Smooth muscle cell (in vitro differentiated cells): ENCODE measurements around the gene CTIF. TPM values are rescaled to one million over a fixed set of nuclear protein-coding genes. Genes with fewer than 3 reads are reported as not detected.
A peak's percentile ranks its signal among the peaks of the same experiment; 100 is the strongest.

Source experiments
- DNase-seq: peaks from one replicate; lab custom pipeline; 2025; ENCODE audit not compliant: unreplicated experiment; lab: John Stamatoyannopoulos, UW
- H2AFZ ChIP-seq: fragments of 200-600 bp; sonication (generic); 2 replicates; pipeline ENCODE4 v1.6.0; 2016; ENCODE audit warnings: antibody characterized with exemption, low read depth, mild to moderate bottlenecking
- H3F3A ChIP-seq: fragments of 200-600 bp; sonication (generic); 2 replicates; pipeline ENCODE4 v1.6.0; 2017; ENCODE audit warnings: antibody characterized with exemption, low read depth
- H3K27ac ChIP-seq: fragments of 200-600 bp; sonication (generic); 2 replicates; pipeline ENCODE4 v1.5.1; 2016; ENCODE audit warnings: low read depth, mild to moderate bottlenecking
- H3K27me3 ChIP-seq: fragments of 200-600 bp; sonication (generic); 2 replicates; pipeline ENCODE4 v1.6.1; 2016; ENCODE audit warnings: low read depth, mild to moderate bottlenecking
- H3K36me3 ChIP-seq: fragments of 200-600 bp; sonication (generic); 2 replicates; pipeline ENCODE4 v1.5.1; 2016; ENCODE audit warnings: low read depth
- H3K4me1 ChIP-seq: fragments of 200-600 bp; sonication (generic); 2 replicates; pipeline ENCODE4 v1.5.1; 2016; ENCODE audit warnings: low read depth
- H3K4me2 ChIP-seq: fragments of 200-600 bp; sonication (generic); 2 replicates; pipeline ENCODE4 v1.6.0; 2016; ENCODE audit warnings: mild to moderate bottlenecking
- H3K4me3 ChIP-seq: fragments of 200-600 bp; sonication (generic); 2 replicates; pipeline ENCODE4 v1.5.1; 2016; ENCODE audit warnings: mild to moderate bottlenecking
- H3K79me2 ChIP-seq: fragments of 200-600 bp; sonication (generic); 2 replicates; pipeline ENCODE4 v1.6.0; 2016; ENCODE audit warnings: low read depth, mild to moderate bottlenecking
- H3K9ac ChIP-seq: fragments of 200-600 bp; sonication (generic); 2 replicates; pipeline ENCODE4 v1.6.0; 2016; ENCODE audit warnings: low read depth
- H3K9me3 ChIP-seq: fragments of 200-600 bp; sonication (generic); replicated peaks from 2 replicates; pipeline ENCODE4 v1.5.1; 2016; ENCODE audit warnings: low read depth
- H4K20me1 ChIP-seq: fragments of 200-600 bp; sonication (generic); 2 replicates; pipeline ENCODE4 v1.6.0; 2016; ENCODE audit warnings: low read depth
- WGBS: methylation state at CpG from one replicate; pipeline ENCODE4 v1.1.7; 2016; ENCODE audit warnings: low lambda C conversion rate; 5-methylcytosine and 5-hydroxymethylcytosine counted together
- polyA plus RNA-seq: library from polyadenylated mRNA; unstranded; fragments of >200 nt; fragmentation: Nextera tagmentation; extraction: Ambion mirVana; gene quantifications from 2 replicates; pipeline ENCODE4 v1.2.1, GENCODE V29; 2016
- total RNA-seq: library from RNA; depleted of rRNA; stranded (reverse); fragments of >200 nt; gene quantifications from 2 replicates; pipeline ENCODE4 v1.2.3, GENCODE V29; 2014
- TF ChIP-seq, protein P1 (sequence below): fragments of 200-600 bp; sonication (generic); IDR thresholded peaks from 2 replicates; pipeline ENCODE4 v1.5.1; 2017; ENCODE audit warnings: borderline replicate concordance, mild to moderate bottlenecking, antibody characterized with exemption; ENCODE audit not compliant: insufficient read depth, poor library complexity, severe bottlenecking

Gene CTIF
- total and polyA plus RNA-seq, 2 experiments from 2014 or later: 22.2 to 25.3 TPM

DNA sequence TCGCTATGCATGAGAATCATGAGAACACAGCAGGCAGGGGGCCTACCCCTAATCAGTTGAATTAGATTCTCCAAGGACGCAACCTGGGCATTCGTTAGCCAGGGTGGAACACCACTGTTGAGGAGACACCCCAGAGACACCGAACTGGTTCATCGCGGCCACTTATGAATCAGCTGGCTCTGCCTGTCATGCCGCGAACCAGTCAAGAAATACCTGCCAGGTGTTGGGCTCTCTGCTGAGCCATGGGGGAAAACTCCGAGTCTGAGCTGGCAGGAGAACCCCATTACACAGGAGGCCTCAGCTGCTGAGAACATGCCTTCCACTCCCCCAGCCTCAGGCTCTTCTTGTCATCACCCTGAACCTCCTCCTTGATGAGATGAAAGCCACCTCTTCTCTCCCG lies 227.7 kb downstream of the CTIF start:
- no peak for DNase-seq
- peaks cover 3% of the 10 kb centered on the region for H3F3A ChIP-seq
- no peaks in the 10 kb centered on the region for H4K20me1 ChIP-seq
- TF ChIP-seq, protein P1, sequence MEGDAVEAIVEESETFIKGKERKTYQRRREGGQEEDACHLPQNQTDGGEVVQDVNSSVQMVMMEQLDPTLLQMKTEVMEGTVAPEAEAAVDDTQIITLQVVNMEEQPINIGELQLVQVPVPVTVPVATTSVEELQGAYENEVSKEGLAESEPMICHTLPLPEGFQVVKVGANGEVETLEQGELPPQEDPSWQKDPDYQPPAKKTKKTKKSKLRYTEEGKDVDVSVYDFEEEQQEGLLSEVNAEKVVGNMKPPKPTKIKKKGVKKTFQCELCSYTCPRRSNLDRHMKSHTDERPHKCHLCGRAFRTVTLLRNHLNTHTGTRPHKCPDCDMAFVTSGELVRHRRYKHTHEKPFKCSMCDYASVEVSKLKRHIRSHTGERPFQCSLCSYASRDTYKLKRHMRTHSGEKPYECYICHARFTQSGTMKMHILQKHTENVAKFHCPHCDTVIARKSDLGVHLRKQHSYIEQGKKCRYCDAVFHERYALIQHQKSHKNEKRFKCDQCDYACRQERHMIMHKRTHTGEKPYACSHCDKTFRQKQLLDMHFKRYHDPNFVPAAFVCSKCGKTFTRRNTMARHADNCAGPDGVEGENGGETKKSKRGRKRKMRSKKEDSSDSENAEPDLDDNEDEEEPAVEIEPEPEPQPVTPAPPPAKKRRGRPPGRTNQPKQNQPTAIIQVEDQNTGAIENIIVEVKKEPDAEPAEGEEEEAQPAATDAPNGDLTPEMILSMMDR: no peak
- H3K27ac ChIP-seq: peak overlapping the region; percentile 86
- no peaks in the 10 kb centered on the region for H3K36me3 ChIP-seq
- H3K4me2 ChIP-seq: no peak overlapping the region
- no peak overlapping the region for H2AFZ ChIP-seq
- H3K4me1 ChIP-seq: peaks cover 4% of the 10 kb centered on the region
- no peaks in the 10 kb centered on the region for H3K27me3 ChIP-seq
- peaks cover 6% of the 10 kb centered on the region for H3K79me2 ChIP-seq
- 90% methylated on average over 10 of the region's 10 CpGs for WGBS
- H3K9ac ChIP-seq: peak overlapping the region; percentile 82
- no peak overlapping the region for H3K4me3 ChIP-seq
- no peaks in the 10 kb centered on the region for H3K9me3 ChIP-seq

DNA sequence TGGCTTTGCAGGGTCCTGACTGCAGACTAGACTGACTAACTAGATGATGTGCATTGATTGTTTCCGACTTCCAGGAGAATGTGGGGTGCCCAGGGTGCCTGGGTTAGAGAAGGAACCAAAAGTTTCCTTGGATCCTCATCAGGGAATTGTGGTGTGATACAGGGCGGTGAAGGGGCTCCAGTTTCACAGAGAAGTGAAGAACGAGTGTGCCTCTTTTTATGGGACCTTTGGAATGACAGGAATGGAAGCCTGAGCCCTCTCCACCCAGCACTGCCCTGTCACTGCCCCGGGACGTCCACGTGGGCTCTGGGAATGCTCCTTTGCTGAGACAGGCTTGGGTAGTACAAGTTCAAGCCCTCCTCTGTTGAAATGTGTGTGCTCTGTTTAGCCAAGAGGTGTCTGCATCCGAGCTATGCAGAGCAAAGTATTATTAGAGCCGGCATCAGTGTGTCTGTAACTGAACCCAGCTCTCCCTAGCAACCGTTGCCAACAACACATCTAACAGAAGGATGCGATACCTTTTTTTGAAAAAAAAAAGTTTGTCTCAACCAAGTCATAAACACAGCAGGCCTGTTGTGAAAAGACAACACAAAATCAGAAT lies 228.4 kb downstream of the CTIF start:
- Histone ChIP-seq H3K27me3 (no peaks in the 10 kb centered on the region), H3K36me3 (no peaks in the 10 kb centered on the region), H2AFZ (no peak overlapping the region), H3K9me3 (no peaks in the 10 kb centered on the region), H3K27ac (peak overlapping the region; percentile 86), H3K4me2 (peak overlapping the region; percentile 35), H3F3A (peaks cover 3% of the 10 kb centered on the region), H3K9ac (peak overlapping the region; percentile 82), H3K79me2 (peaks cover 6% of the 10 kb centered on the region), H4K20me1 (no peaks in the 10 kb centered on the region), H3K4me3 (no peak overlapping the region), H3K4me1 (peaks cover 4% of the 10 kb centered on the region)
- no peak for DNase-seq
- TF ChIP-seq, protein P1: no peak
- 27% methylated on average over 10 of the region's 10 CpGs for WGBS

DNA sequence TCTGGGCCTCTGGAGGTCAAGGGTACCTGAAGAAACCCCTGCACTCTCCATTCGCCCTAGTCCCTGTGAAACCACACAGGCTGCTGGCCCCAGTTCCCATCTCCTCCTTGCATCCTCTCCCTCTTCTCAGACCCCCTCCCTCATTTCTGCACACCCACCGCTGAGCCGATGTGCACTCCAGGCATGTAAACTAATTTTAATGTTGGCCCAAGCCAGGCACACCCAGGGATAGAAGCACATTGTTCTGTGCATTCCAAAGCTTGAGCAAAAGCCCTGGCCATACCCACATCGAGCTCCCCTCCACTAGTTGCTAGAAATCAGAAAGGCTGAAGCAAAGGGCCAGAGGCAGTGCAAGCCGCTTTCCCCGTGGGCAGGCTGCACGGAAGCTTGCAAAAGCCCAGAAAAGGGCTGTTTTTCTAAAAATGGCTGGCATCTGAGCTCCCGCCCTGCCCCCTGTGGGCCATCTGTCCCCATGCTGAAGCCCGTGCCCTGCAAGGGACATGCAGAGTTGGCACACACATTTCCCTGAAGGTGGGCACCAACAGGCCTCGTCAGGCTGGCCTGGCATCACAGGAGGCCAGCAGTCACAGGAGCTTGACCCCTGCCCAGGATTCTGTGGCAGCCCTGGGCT lies 230.3 kb downstream of the CTIF start:
- Histone ChIP-seq H3K27ac (no peak overlapping the region), H3K9ac (no peak overlapping the region), H3K79me2 (peaks cover 23% of the 10 kb centered on the region), H4K20me1 (no peaks in the 10 kb centered on the region), H3K4me2 (no peak overlapping the region), H3K36me3 (peaks cover 7% of the 10 kb centered on the region), H3K9me3 (no peaks in the 10 kb centered on the region), H2AFZ (no peak overlapping the region), H3K27me3 (no peaks in the 10 kb centered on the region), H3F3A (peaks cover 3% of the 10 kb centered on the region), H3K4me1 (peaks cover 4% of the 10 kb centered on the region), H3K4me3 (no peak overlapping the region)
- TF ChIP-seq, protein P1: no peak
- whole genome bisulfite sequencing: 85% methylated on average over 10 of the region's 10 CpGs
- no peak for DNase-seq

DNA sequence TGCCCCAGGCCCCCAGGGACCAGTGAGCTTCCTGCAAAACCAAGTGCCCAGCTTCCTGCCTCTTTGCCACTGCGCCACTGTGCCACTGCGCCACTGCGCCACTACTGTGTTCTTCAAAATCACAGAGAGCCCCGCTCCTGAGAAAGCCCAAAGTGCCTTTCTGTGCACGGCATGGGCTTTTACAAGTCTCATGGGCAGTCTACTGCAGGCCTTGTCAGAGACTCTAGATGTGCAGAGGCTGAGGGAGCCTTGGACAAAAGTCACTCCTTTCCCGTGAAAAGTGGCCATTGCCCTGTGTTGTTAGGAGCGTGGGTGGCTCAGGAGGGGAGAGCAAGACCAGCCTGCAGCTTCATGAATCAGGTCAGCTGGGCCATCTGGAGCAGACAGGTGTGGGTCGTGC lies 231.4 kb downstream of the CTIF start:
- H3K79me2 ChIP-seq: peaks cover 23% of the 10 kb centered on the region
- peaks cover 3% of the 10 kb centered on the region for H3F3A ChIP-seq
- no peak overlapping the region for H3K9ac ChIP-seq
- DNase-seq: no peak
- no peak overlapping the region for H3K27ac ChIP-seq
- H4K20me1 ChIP-seq: no peaks in the 10 kb centered on the region
- no peaks in the 10 kb centered on the region for H3K9me3 ChIP-seq
- H3K4me3 ChIP-seq: no peak overlapping the region
- H3K27me3 ChIP-seq: no peaks in the 10 kb centered on the region
- peaks cover 4% of the 10 kb centered on the region for H3K4me1 ChIP-seq
- peaks cover 7% of the 10 kb centered on the region for H3K36me3 ChIP-seq
- no peak overlapping the region for H3K4me2 ChIP-seq
- TF ChIP-seq, protein P1: no peak
- H2AFZ ChIP-seq: no peak overlapping the region
- 92% methylated on average over 8 of the region's 8 CpGs for WGBS
